Sigmoid colon (tissue), 4 donors: ENCODE measurements around the gene CD81.

Experiments used
- EP300 ChIP-seq, 4 donors: sonication (generic); formaldehyde crosslinking; IDR thresholded peaks; one replicate each; pipeline ENCODE4 v1.6.1; 2017; ENCODE audit warnings: antibody characterized with exemption in 4 of 4
- POLR2A ChIP-seq, 2 donors: fragments of 450-650 bp; IDR thresholded peaks; one replicate each; pipeline ENCODE4 v1.6.1; 2016; ENCODE audit warnings: antibody characterized with exemption in 2 of 2, mild to moderate bottlenecking in 2 of 2, moderate library complexity in 2 of 2
- POLR2AphosphoS5 ChIP-seq, 4 donors: sonication (generic); formaldehyde crosslinking; IDR thresholded peaks; one replicate each; pipeline ENCODE4 v1.6.1; 2017; ENCODE audit warnings: antibody characterized with exemption in 4 of 4
- TF ChIP-seq, protein P1 (sequence below), 4 experiments: fragments of 450-650 bp in 3 of 4; fragments of 200-600 bp in 1 of 4; IDR thresholded peaks; one replicate each; pipeline ENCODE4 v1.5.1; 2016 to 2019; ENCODE audit warnings: antibody characterized with exemption in 4 of 4, mild to moderate bottlenecking in 3 of 4, moderate library complexity in 2 of 4

DNA sequence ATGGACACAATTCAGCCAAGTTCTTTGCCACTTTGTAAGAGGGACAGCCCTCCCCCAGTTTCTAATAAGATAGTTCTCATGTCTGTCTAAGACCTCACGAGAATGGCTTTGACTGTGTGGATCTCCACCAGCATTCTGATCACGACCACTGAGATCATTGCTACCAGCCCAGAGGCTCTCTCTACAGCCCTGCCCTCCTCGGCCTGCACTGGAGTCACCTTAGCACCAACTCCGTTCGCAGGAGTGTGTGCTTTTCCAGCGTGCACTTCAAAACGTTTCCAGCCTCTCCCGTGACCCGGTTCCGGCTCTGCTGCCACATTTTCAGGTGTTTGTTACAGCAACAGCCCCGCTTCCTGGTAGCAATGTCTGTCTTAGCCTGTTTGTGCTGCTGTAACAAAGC, 49.1 kb upstream of the CD81 start:
- TF ChIP-seq, protein P1, sequence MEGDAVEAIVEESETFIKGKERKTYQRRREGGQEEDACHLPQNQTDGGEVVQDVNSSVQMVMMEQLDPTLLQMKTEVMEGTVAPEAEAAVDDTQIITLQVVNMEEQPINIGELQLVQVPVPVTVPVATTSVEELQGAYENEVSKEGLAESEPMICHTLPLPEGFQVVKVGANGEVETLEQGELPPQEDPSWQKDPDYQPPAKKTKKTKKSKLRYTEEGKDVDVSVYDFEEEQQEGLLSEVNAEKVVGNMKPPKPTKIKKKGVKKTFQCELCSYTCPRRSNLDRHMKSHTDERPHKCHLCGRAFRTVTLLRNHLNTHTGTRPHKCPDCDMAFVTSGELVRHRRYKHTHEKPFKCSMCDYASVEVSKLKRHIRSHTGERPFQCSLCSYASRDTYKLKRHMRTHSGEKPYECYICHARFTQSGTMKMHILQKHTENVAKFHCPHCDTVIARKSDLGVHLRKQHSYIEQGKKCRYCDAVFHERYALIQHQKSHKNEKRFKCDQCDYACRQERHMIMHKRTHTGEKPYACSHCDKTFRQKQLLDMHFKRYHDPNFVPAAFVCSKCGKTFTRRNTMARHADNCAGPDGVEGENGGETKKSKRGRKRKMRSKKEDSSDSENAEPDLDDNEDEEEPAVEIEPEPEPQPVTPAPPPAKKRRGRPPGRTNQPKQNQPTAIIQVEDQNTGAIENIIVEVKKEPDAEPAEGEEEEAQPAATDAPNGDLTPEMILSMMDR (IDR thresholded peaks at IDR 0.05) = no peak
- no peak for TF ChIP-seq POLR2A (IDR thresholded peaks at IDR 0.05)
- no peak for TF ChIP-seq EP300 (IDR thresholded peaks at IDR 0.05)
- TF ChIP-seq POLR2AphosphoS5 (IDR thresholded peaks at IDR 0.05) = no peak
